Smooth muscle cell (in vitro differentiated cells): ENCODE data around the gene BTRC. TPM values are rescaled to one million over a fixed set of nuclear protein-coding genes. Genes with fewer than 3 reads are reported as not detected.

Source experiments
- DNase-seq: peaks from one replicate; lab custom pipeline; 2025; ENCODE audit not compliant: unreplicated experiment; lab: John Stamatoyannopoulos, UW
- H2AFZ ChIP-seq: fragments of 200-600 bp; sonication (generic); 2 replicates; pipeline ENCODE4 v1.6.0; 2016; ENCODE audit warnings: antibody characterized with exemption, low read depth, mild to moderate bottlenecking
- H3F3A ChIP-seq: fragments of 200-600 bp; sonication (generic); 2 replicates; pipeline ENCODE4 v1.6.0; 2017; ENCODE audit warnings: antibody characterized with exemption, low read depth
- H3K27ac ChIP-seq: fragments of 200-600 bp; sonication (generic); 2 replicates; pipeline ENCODE4 v1.5.1; 2016; ENCODE audit warnings: low read depth, mild to moderate bottlenecking
- H3K27me3 ChIP-seq: fragments of 200-600 bp; sonication (generic); 2 replicates; pipeline ENCODE4 v1.6.1; 2016; ENCODE audit warnings: low read depth, mild to moderate bottlenecking
- H3K36me3 ChIP-seq: fragments of 200-600 bp; sonication (generic); 2 replicates; pipeline ENCODE4 v1.5.1; 2016; ENCODE audit warnings: low read depth
- H3K4me1 ChIP-seq: fragments of 200-600 bp; sonication (generic); 2 replicates; pipeline ENCODE4 v1.5.1; 2016; ENCODE audit warnings: low read depth
- H3K4me2 ChIP-seq: fragments of 200-600 bp; sonication (generic); 2 replicates; pipeline ENCODE4 v1.6.0; 2016; ENCODE audit warnings: mild to moderate bottlenecking
- H3K4me3 ChIP-seq: fragments of 200-600 bp; sonication (generic); 2 replicates; pipeline ENCODE4 v1.5.1; 2016; ENCODE audit warnings: mild to moderate bottlenecking
- H3K79me2 ChIP-seq: fragments of 200-600 bp; sonication (generic); 2 replicates; pipeline ENCODE4 v1.6.0; 2016; ENCODE audit warnings: low read depth, mild to moderate bottlenecking
- H3K9ac ChIP-seq: fragments of 200-600 bp; sonication (generic); 2 replicates; pipeline ENCODE4 v1.6.0; 2016; ENCODE audit warnings: low read depth
- H3K9me3 ChIP-seq: fragments of 200-600 bp; sonication (generic); replicated peaks from 2 replicates; pipeline ENCODE4 v1.5.1; 2016; ENCODE audit warnings: low read depth
- H4K20me1 ChIP-seq: fragments of 200-600 bp; sonication (generic); 2 replicates; pipeline ENCODE4 v1.6.0; 2016; ENCODE audit warnings: low read depth
- WGBS: methylation state at CpG from one replicate; pipeline ENCODE4 v1.1.7; 2016; ENCODE audit warnings: low lambda C conversion rate; 5-methylcytosine and 5-hydroxymethylcytosine counted together
- polyA plus RNA-seq: library from polyadenylated mRNA; unstranded; fragments of >200 nt; fragmentation: Nextera tagmentation; extraction: Ambion mirVana; gene quantifications from 2 replicates; pipeline ENCODE4 v1.2.1, GENCODE V29; 2016
- total RNA-seq: library from RNA; depleted of rRNA; stranded (reverse); fragments of >200 nt; gene quantifications from 2 replicates; pipeline ENCODE4 v1.2.3, GENCODE V29; 2014
- TF ChIP-seq, protein P1 (sequence below): fragments of 200-600 bp; sonication (generic); IDR thresholded peaks from 2 replicates; pipeline ENCODE4 v1.5.1; 2017; ENCODE audit warnings: borderline replicate concordance, mild to moderate bottlenecking, antibody characterized with exemption; ENCODE audit not compliant: insufficient read depth, poor library complexity, severe bottlenecking

Gene BTRC
- total and polyA plus RNA-seq, 2 experiments from 2014 or later, result 9.6 to 16.8 TPM

DNA sequence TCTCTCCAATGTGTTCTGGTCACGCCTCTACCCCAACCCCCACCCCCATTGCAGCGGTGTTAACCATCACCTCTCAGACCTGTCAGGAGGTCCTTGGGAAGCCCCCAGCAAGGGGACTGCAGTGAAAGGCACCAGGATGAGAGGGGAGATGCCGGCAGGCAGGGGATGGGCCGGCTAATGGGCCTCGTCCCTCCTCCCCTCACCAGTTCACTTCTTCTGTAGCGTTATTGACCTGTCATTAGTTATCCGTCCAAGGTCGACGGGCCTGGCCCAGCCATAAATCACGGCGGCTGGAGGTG, 215.3 kb downstream of the BTRC start:
- no peak overlapping the region for H3K27ac ChIP-seq
- 17% methylated on average over 11 of the region's 11 CpGs for WGBS
- H3K79me2 ChIP-seq, result no peaks in the 10 kb centered on the region
- no peak for DNase-seq
- H3K27me3 ChIP-seq, result peaks cover 52% of the 10 kb centered on the region
- H3K9ac ChIP-seq, result no peak overlapping the region
- H4K20me1 ChIP-seq, result no peaks in the 10 kb centered on the region
- no peak overlapping the region for H2AFZ ChIP-seq
- no peaks in the 10 kb centered on the region for H3K9me3 ChIP-seq
- H3K4me2 ChIP-seq, result peak overlapping the region; percentile 98
- no peaks in the 10 kb centered on the region for H3K36me3 ChIP-seq
- TF ChIP-seq, protein P1, sequence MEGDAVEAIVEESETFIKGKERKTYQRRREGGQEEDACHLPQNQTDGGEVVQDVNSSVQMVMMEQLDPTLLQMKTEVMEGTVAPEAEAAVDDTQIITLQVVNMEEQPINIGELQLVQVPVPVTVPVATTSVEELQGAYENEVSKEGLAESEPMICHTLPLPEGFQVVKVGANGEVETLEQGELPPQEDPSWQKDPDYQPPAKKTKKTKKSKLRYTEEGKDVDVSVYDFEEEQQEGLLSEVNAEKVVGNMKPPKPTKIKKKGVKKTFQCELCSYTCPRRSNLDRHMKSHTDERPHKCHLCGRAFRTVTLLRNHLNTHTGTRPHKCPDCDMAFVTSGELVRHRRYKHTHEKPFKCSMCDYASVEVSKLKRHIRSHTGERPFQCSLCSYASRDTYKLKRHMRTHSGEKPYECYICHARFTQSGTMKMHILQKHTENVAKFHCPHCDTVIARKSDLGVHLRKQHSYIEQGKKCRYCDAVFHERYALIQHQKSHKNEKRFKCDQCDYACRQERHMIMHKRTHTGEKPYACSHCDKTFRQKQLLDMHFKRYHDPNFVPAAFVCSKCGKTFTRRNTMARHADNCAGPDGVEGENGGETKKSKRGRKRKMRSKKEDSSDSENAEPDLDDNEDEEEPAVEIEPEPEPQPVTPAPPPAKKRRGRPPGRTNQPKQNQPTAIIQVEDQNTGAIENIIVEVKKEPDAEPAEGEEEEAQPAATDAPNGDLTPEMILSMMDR, result no peak
- peaks cover 13% of the 10 kb centered on the region for H3K4me1 ChIP-seq
- H3K4me3 ChIP-seq, result peak overlapping the region; percentile 73
- no peaks in the 10 kb centered on the region for H3F3A ChIP-seq

GRCh38 chr10:101569622-101570427, 215.9 kb downstream of the BTRC start:
- peak overlapping the region; percentile 98 for H3K4me2 ChIP-seq
- peak overlapping the region; percentile 77 for H2AFZ ChIP-seq
- TF ChIP-seq, protein P1, result peak; percentile 92
- H3K4me3 ChIP-seq, result peak overlapping the region; percentile 73
- H3K27me3 ChIP-seq, result peaks cover 48% of the 10 kb centered on the region
- no peaks in the 10 kb centered on the region for H3K79me2 ChIP-seq
- peak; percentile 53 for DNase-seq
- no peaks in the 10 kb centered on the region for H3F3A ChIP-seq
- no peaks in the 10 kb centered on the region for H4K20me1 ChIP-seq
- H3K9me3 ChIP-seq, result no peaks in the 10 kb centered on the region
- H3K9ac ChIP-seq, result no peak overlapping the region
- no peaks in the 10 kb centered on the region for H3K36me3 ChIP-seq
- H3K4me1 ChIP-seq, result peaks cover 13% of the 10 kb centered on the region
- 3% methylated on average over 36 of the region's 56 CpGs for WGBS
- H3K27ac ChIP-seq, result no peak overlapping the region

DNA sequence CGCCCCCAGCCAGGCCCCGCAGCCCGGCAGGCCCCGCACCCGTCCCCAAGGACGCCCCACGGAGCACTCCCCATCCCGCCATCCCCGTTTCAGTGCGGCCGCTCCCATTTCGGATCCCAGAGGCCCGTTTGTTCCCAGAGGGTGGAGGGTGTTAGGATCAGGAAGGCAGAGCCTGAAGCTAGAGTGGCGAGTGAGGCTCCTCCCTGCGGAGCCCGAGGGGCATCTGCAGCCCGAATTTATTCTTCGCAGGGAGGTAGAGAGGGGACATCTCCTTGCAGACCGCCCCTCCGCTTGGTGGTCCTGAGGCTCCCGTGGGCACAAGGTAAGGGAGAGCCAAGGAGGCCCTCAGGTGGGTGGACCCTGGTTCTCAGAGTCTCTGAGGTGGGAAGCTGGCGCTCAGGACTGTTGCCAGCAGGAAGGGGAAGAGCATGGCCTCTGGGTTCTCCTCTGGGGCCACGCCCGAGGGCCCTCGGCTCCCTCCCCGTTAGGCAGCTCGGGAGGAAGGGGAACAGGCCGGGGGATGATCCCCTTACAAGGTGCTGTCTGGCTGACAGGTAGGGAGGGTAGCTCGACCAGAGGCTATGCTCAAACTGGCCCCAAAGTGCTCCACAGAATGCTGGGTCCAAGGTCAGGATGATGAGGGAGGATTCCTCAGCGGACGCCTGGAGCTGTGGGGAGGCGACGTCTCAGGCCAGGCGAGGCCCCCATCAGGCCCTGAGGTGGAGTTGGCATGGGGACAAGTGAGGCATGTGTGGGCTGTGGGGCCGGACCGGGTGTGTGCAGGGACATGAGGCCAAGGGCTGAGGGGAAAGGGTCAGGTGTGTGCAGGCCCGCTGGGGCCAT, 216.7 kb downstream of the BTRC start:
- Histone ChIP-seq H3K27ac (no peak overlapping the region), H3F3A (no peaks in the 10 kb centered on the region), H3K79me2 (no peaks in the 10 kb centered on the region), H3K9ac (peak overlapping the region; percentile 51), H3K4me3 (peak overlapping the region; percentile 73), H3K9me3 (no peaks in the 10 kb centered on the region), H2AFZ (peak overlapping the region; percentile 72), H3K27me3 (peaks cover 41% of the 10 kb centered on the region), H3K4me2 (peak overlapping the region; percentile 98), H3K36me3 (no peaks in the 10 kb centered on the region), H3K4me1 (peaks cover 13% of the 10 kb centered on the region), H4K20me1 (no peaks in the 10 kb centered on the region)
- TF ChIP-seq, protein P1, result no peak
- WGBS, result 22% methylated on average over 31 of the region's 37 CpGs
- no peak for DNase-seq
